GM21786 (cell line): Measurements from ENCODE around the gene POLRMT.
"Not testable (repeated sequence)": the region's sequence is repeated elsewhere in the genome, so short reads cannot be mapped to it uniquely, and the experiment has no call there.

Source experiments
- ATAC-seq: cut with Tn5 transposase; IDR thresholded peaks from one replicate; pipeline ENCODE4 v1.9.1; 2021; ENCODE audit not compliant: unreplicated experiment

Gene POLRMT

GRCh38 chr19:629515-629914, 3.8 kb downstream of the POLRMT start:
- ATAC-seq, result not testable (repeated sequence)

- no peak for ATAC-seq
These were observed 5.2 kb downstream of the POLRMT start for GRCh38 chr19:628168-628567.

- not testable (repeated sequence) for ATAC-seq
These were observed 6.8 kb downstream of the POLRMT start for GRCh38 chr19:626566-626965.

- ATAC-seq, result no peak
These were observed 8.1 kb downstream of the POLRMT start for GRCh38 chr19:625257-625656.

GRCh38 chr19:624433-625109, 8.8 kb downstream of the POLRMT start:
- no peak for ATAC-seq

GRCh38 chr19:623974-624373, 9.4 kb downstream of the POLRMT start:
- ATAC-seq, result no peak

- ATAC-seq, result no peak
These were observed 10.0 kb downstream of the POLRMT start for GRCh38 chr19:623175-623916.

- no peak for ATAC-seq
These were observed 10.7 kb downstream of the POLRMT start for GRCh38 chr19:622666-623065.

GRCh38 chr19:621819-622218, 11.5 kb downstream of the POLRMT start:
- ATAC-seq, result no peak

GRCh38 chr19:621191-621590, 12.1 kb downstream of the POLRMT start:
- not testable (repeated sequence) for ATAC-seq

GRCh38 chr19:620166-620862, 13.0 kb downstream of the POLRMT start:
- no peak for ATAC-seq

GRCh38 chr19:619286-620002, 13.9 kb downstream of the POLRMT start:
- ATAC-seq, result no peak

- ATAC-seq, result no peak
These were observed 14.6 kb downstream of the POLRMT start for GRCh38 chr19:618674-619285.

GRCh38 chr19:618247-618619, 15.1 kb downstream of the POLRMT start:
- ATAC-seq, result no peak

- no peak for ATAC-seq
These were observed 15.6 kb downstream of the POLRMT start for GRCh38 chr19:617551-618246.

- no peak for ATAC-seq
These were observed 16.4 kb downstream of the POLRMT start for GRCh38 chr19:616747-617526.

- ATAC-seq, result no peak
These were observed 17.2 kb downstream of the POLRMT start for GRCh38 chr19:616062-616700.

GRCh38 chr19:615619-616018, 17.7 kb downstream of the POLRMT start:
- ATAC-seq, result no peak
